H4 (cell line): ENCODE results near the gene HSFX3. TPM values are rescaled to one million over a fixed set of nuclear protein-coding genes. Genes with fewer than 3 reads are reported as not detected.
"Not testable (repeated sequence)": the region's sequence is repeated elsewhere in the genome, so short reads cannot be mapped to it uniquely, and the experiment has no call there.

Source experiments
- DNase-seq: peaks from one replicate; pipeline ENCODE4 v3.0.0-alpha.2; 2015; ENCODE audit warnings: low spot score
- total RNA-seq: library from RNA; depleted of rRNA; stranded (reverse); fragments of >200 nt; shearing (Covaris generic); gene quantifications from 2 replicates; pipeline ENCODE4 v1.2.3, GENCODE V29; 2014; rRNA removed

Gene HSFX3, protein sequence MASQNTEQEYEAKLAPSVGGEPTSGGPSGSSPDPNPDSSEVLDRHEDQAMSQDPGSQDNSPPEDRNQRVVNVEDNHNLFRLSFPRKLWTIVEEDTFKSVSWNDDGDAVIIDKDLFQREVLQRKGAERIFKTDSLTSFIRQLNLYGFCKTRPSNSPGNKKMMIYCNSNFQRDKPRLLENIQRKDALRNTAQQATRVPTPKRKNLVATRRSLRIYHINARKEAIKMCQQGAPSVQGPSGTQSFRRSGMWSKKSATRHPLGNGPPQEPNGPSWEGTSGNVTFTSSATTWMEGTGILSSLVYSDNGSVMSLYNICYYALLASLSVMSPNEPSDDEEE
- not detected in 2 replicates for total RNA-seq

DNA sequence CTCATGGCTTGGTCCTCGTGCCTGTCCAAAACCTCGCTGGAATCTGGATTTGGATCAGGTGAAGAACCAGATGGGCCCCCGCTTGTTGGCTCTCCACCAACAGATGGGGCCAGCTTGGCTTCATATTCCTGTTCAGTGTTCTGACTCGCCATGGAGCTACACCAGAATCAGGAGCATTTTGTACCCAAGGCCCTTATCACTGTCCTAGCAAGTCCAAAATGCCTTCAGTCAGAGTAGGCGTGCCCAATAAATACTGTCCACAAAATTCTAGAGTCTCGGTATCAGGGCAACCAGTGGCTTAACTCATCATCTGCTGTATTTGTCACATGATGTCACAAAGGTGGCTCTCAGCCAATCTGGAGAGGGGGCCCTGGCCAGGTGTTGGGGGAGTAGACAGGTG, at the start of gene HSFX3:
Gene HSFX3 (minus strand): TSS at position 224 of the 400 bp plus-strand sequence. CDS start 72 bp downstream, at position 152.
- not testable (repeated sequence) for DNase-seq

- not testable (repeated sequence) for DNase-seq
Observed at GRCh38 chrX:149598603-149599002, 48.9 kb upstream of the HSFX3 start.

GRCh38 chrX:149595943-149596342, 46.2 kb upstream of the HSFX3 start:
- DNase-seq: not testable (repeated sequence)

DNA sequence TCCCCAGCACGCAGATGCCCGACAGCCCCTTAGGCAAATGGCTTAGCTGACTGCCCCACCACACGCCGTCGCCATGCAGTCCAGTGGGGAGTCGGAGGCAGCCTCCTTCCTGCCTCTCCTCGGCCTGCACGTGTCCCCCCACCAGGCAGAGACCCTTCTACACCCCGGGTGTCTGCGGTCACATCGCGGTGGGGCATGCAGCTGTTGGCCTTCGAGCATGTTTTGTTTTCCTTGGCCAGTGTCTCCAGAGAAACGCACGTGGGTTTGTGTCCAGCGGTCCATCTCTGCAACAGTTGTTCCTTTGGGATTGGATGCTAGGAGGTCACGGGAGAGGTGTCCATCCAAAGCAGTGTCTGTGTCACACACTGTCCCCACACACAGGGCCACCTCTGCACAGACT, 45.5 kb upstream of the HSFX3 start, which contains the start of gene HSFX2:
Gene HSFX2 (minus strand): TSS at position 101 of the 400 bp plus-strand sequence. CDS start 614 bp downstream, outside the sequence.
- not testable (repeated sequence) for DNase-seq

DNA sequence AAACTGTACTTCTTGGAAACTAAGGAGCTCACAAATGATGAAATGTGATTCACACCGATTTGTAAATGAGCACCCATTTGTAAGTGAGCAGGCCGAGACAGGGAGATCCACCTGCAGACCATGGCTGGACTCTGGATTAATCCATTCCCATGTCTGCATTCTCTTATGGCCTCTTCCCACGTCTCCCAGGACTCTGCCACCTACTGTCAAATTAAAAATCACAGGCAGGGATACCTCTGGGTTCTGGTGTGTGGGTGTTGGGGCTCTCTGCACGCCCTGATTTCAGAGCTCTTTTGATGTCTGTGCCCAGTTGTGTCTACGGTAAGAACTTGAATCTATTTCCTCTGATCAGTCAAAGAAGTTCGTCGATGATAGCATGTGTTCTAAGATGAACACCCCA, 41.3 kb upstream of the HSFX3 start:
- DNase-seq: not testable (repeated sequence)

DNA sequence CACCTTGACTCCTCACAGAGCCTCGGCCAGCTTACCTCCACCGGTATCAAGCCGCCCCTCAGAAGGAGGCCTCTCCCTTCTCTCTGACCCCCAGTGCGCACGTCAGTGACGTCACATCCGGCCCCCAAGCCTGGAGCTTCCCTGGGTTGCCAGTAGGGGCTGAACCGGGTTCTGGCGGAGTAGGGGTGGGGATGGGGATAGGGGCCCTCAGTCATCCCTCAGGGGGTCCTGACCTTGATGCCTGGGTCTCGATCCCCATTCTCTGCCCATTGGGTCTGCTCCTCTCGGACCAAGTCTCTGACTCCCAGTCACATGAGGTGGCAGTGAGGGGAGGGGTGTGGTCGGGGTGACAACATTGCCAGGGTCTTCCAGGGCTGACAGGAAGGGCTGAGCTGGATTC, 37.6 kb upstream of the HSFX3 start, which contains the start of gene MAGEA9B:
Gene MAGEA9B (minus strand): TSS at position 101 of the 400 bp plus-strand sequence. CDS start 4,280 bp downstream, outside the sequence.
- DNase-seq: not testable (repeated sequence)

GRCh38 chrX:149585631-149586030, 35.9 kb upstream of the HSFX3 start:
- DNase-seq: not testable (repeated sequence)

- not testable (repeated sequence) for DNase-seq
Observed at GRCh38 chrX:149573456-149573855, 23.7 kb upstream of the HSFX3 start.

- DNase-seq: peak; percentile 7
Observed at GRCh38 chrX:149572743-149573142, 23.0 kb upstream of the HSFX3 start.

DNA sequence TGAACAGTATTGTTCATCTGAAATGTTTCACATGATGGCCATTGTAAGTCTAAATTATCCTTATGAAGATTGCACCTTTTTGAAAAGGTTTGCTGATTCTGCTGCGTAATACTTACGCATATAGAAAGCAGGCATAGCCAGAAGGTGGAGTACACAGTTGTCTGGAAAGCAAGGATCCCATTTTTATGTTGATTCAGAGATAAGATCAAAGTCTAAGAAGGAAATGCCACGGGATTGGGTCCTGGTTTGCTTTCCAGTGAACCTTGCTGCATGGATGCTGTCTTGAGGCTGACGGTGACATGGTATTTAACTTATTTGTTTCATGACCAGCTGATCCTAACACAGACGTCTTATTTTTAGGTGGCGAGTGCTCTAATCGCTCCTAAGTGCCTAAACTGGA, 22.0 kb upstream of the HSFX3 start:
- no peak for DNase-seq

DNA sequence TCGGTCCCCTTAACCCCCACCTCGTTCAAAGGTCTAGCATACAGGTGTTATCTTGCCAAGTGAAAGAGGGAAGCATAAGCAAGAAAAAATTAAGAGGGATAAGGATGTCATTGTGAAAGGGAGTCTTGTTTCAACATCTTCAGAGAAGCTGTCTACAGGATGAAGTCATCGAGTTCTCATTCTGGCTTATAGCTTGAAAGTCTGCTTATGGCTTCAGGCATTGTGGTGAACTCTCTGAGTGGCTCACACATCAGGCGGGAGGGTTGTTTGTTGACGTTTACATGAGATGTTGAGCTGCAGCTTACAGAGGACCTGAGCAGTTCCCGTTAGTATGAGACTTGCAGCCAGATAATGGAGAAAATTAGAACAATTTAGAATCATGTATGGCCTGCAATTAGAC, 20.9 kb upstream of the HSFX3 start:
- DNase-seq: peak; percentile 87

GRCh38 chrX:149569770-149570169, 20.0 kb upstream of the HSFX3 start:
- peak; percentile 1 for DNase-seq

DNA sequence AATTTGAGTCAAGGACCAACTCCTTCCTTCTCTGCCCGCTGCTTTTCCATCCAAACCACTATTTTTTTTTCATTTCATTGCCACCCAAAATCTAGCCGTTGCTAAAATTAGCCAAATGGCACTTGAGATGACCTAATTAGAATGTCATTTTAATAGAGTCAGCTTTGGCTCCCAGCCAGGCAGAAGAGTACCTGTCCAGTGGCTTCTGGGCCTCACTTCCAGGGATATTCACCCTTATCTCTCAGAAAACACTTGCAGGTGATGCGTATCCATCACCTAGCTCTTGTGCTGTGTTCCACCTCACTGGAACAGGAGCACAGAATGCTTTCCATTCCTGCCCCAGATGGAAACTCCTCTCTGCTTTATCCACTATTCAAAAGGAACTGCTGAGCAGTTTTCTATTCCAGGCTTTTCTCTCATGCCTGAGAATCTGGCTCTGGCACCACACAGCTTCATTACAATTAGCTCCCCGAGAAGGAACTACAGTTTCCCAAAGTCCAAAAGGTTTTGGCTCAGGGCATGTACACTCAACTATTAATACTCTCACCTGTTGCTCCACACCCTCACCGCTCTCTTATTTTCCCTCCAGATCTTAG, 19.1 kb upstream of the HSFX3 start:
- no peak for DNase-seq

DNA sequence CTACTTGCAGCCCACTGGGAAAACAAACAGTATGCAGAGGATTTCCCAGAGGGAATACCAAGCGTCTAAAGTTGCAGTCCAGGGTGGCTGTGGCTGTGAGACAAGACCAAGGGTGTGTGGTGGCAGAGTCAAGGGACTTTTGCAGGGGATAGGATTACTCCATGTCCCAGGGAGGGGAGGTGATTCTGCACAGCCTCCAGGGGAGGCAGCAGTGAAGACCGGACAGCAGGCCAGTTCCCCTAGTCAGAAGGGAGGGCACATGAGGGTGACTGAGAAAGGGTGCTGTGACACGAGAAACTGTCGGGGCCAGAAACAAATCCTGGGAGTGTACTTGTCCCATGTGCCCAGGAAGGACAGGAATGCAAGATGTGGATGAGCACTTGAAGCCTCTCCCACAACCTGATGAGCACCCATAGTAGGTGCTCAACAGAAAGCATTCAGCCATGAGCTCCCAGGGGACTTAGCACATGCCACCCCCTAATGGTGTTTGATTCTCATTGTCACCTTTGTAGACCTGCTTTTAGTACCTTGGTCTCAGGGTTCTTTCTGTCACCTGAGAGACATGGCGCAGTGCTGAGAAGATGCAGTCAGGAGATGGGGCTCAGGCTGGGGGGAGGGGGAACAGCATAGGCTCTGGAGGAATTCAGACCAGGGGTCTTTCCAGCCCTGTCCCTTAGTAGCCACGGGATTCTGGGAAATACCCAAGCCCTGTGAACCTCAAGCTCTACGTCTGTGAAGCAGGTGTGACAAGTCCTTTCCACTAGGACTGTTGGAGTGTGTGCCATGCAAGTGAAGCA, 18.1 kb upstream of the HSFX3 start:
- DNase-seq: no peak

GRCh38 chrX:149563359-149563758, 13.6 kb upstream of the HSFX3 start:
- DNase-seq: no peak

DNA sequence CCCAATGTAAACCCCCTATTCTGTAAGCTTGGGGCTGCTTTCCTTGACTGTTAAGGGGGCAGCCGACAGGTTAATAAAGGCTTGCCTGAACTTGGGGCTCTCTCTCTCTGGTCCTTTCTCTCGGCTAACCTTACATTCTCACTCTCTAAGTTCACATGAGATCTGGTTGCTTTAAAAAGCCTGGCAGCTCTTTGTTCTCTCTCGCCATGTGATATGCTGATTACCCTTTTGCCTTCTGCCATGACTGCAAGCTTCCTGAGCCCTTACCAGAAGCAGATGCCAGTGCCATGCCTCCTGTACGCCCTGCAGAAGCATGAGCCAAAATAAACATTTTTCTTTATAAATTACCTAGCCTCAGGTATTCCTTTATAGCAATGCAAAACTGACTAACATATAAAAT, 5.5 kb upstream of the HSFX3 start:
- DNase-seq: not testable (repeated sequence)

DNA sequence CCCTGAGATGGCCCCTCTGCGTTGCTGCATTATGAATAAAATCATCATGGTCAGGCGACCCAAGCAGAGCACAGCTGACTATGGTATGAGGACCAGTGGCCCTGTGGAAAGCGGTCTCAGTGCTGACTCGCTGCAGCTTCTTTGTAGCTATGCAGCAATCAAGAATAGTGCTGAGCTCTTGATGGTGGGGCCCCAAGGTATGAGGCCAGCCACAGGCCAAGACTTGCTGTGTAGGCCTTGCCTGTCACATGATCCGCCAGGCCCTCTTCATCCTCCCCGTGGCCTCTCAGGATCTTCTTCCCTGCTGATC, 2.2 kb upstream of the HSFX3 start:
- DNase-seq: not testable (repeated sequence)

- DNase-seq: not testable (repeated sequence)
Observed at GRCh38 chrX:149551245-149551938, 1.7 kb upstream of the HSFX3 start.

DNA sequence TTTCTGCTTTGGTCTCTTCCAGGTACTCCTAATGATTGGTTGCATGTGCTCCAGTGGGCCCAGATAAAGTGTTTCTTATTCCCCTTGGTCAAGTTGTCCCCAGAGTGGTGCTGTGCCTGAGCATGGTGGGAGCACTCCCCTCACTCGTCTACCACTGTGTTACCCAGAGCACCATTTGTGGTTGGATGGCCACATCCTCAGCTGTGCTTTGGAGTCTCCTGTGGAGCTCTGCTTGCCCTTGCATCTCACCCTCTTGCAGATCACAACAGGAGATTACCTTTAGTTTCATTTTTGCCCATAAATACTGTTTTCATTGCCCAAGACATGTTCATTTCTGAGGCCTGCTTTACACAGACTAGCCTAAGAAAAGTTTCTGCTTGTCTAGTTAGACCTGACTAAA, 730 bp upstream of the HSFX3 start:
- DNase-seq: not testable (repeated sequence)

DNA sequence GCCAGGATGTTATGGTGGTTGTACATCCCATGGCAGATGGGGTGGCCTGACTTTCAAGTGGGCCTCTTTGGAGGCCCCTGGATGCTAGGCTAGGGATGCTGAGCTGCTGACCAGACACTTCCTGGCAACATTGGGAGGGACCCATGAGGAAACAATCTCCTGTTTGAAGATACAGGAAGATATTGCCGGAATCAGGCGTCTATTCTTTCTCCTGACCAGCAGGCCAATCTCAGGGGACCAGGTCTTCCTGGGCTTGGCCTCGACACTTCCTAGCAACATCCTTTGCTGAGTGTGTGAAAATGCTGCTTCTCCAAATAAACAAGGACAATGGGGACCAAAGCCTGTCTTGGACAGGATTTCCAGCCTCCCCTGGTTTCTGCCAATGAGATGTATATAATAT, 1.9 kb downstream of the HSFX3 start:
- DNase-seq: not testable (repeated sequence)

GRCh38 chrX:149546962-149547361, 2.8 kb downstream of the HSFX3 start:
- DNase-seq: not testable (repeated sequence)
